ENCODE results near the gene MEG3.

GRCh38 chr14:100879194-100879593, 53.3 kb downstream of the MEG3 start:
- TF ChIP-seq ELF4 (CRISPR knock-in tag; IDR thresholded peaks at IDR 0.05; ENCODE audit: low read depth) (no peak), CTCF (IDR thresholded peaks at IDR 0.05) (no peak), GABPB1 (CRISPR knock-in tag; IDR thresholded peaks at IDR 0.05) (no peak)
